ENCODE results near the gene CBX2.

GRCh38 chr17:79801156-79802038, 23.4 kb downstream of the CBX2 start:
- TF ChIP-seq CTCF (IDR thresholded peaks at IDR 0.05) (no peak), EP300 (IDR thresholded peaks at IDR 0.05) (no peak), POLR2A (IDR thresholded peaks at IDR 0.05) (no peak)
